GM18507 (cell line): ENCODE results near the gene RGS7.

Experiments
- DNase-seq: peaks from one replicate; pipeline ENCODE4 v3.0.0; 2011; ENCODE audit warnings: low read depth; ENCODE audit not compliant: insufficient read length; ENCODE audit errors: extremely low spot score
- FAIRE-seq: peaks from 2 replicates; lab custom pipeline; 2011; peaks lifted over from hg19 to GRCh38; lab: Jason Lieb, UNC

Gene RGS7

DNA sequence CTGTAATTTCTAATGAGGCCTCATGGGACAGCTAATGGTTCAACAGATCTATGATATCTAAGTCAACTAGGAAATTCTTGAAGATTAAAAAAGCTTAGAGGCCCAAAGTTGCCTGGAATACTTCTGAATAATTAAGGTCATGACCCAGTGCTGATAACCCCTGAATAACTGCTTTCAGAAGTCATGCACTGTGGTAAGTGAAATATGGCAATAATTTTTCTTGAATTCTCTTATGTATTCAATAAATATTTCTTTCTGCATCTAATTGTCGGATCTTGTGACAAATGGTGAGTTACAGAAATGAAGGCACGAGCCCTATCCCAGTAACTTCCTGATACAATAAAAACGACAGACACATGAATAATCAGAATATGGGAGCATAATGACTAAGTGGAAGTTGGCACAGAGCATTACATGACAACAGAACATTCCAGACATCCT lies 525.8 kb downstream of the RGS7 start:
- FAIRE-seq (no peak), DNase-seq (no peak)

DNA sequence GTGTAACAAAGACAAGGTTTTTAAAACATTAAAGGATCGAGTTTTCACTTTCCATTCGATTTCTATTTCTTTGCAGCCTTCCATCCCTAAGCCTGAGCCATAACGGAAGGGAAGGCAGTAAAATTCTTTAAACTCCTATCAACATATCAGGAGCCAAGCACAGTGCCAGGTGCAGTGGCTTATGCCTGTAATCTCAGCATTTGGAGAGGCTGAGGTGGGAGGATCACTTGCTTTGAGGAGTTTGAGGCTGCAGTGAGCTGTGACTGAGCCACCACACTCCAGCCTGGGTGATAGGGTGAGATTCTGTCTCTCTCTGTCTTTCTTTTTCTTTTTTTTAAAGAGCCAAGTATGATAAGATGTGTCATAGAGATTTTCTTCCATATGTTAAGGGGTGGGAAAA lies 527.5 kb downstream of the RGS7 start:
- no peak for FAIRE-seq
- DNase-seq: no peak

- FAIRE-seq: no peak
- DNase-seq: no peak
These were observed 529.2 kb downstream of the RGS7 start for GRCh38 chr1:240827786-240828185.

GRCh38 chr1:240824238-240824637 lies 532.8 kb downstream of the RGS7 start:
- no peak for DNase-seq
- FAIRE-seq: no peak

DNA sequence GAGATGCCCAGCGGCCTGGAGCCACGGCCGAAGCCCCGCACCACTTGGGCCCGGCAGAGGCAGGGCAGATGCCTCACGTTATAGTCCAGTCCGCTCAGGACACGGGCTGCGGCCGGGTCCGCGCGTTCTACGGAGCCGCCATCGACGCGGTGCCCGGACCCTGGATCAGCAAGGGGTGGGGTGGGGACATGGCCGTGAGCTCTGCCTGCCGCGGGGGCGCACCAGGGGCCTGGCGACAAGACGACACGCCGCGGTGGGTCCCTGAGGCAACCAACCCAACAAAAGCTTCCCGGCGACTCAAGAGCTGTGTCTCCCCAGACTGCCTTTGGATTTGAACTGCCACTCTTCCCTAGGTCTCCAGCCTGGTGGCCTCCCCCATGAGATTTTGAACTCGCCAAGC lies 533.6 kb downstream of the RGS7 start:
- FAIRE-seq (no peak), DNase-seq (no peak)

GRCh38 chr1:240821925-240822324 lies 535.1 kb downstream of the RGS7 start:
- DNase-seq (no peak), FAIRE-seq (no peak)

DNA sequence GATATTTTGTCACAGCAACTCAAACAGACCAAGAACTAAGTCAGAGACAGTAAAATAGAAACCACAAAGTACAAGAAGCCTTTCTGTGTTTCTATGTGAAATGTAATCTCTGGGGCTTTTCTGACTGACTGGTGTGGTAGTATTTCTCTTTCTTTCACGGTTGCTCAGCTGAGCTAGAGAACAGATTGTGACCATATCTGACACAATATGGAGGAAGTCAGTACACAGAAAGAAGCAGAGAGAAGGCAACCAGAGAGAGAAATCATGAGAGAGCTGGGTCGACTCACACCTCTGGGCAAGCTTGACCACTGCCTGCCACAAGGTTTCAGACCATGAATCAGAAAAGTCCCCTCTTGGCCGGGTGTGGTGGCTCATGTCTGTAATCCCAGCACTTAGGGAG lies 536.2 kb downstream of the RGS7 start:
- DNase-seq: no peak
- no peak for FAIRE-seq

DNA sequence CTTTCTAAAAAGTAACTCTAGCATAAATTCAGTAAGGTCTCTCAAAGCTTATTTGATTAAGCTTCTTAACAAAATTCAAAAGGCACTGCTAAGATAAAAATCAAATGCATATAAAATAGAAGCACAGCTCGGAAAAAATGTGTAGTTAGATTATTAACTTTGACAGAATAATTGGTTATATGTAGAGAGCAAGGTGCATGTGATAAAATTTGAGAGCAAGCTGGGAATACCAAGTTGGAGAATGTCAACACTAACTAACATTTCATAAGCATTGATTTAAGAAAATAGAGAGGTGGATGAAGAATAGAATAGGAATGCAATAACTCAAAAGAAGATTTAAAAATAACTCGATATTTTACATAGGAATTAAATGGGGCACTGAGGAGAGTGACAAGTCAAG lies 540.5 kb downstream of the RGS7 start:
- DNase-seq (no peak), FAIRE-seq (no peak)

GRCh38 chr1:240813720-240814119 lies 543.3 kb downstream of the RGS7 start:
- FAIRE-seq (no peak), DNase-seq (no peak)

GRCh38 chr1:240811256-240811655 lies 545.7 kb downstream of the RGS7 start:
- no peak for DNase-seq
- no peak for FAIRE-seq

GRCh38 chr1:240808381-240808780 lies 548.6 kb downstream of the RGS7 start:
- DNase-seq (no peak), FAIRE-seq (no peak)

GRCh38 chr1:240806200-240806745 lies 550.7 kb downstream of the RGS7 start:
- no peak for FAIRE-seq
- DNase-seq: no peak

DNA sequence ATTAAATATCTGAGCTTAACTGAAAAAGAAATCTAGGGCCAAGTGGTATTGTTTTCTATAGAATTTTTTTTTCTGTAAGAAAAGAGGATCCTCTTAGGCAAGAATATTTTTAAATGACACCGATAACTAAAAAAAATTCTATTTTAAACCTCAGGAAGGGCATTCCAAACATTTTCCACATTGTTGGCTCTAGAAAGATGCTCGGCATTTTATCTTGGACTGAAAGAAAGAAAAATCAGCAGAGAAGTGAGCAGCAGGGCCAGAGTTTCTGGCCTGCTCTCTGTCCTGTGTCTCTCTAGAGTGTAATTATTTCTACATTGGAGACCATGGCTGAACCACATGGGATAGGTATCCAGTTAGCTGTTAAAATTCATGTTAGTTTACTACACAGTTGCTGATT lies 552.5 kb downstream of the RGS7 start:
- FAIRE-seq (no peak), DNase-seq (no peak)

GRCh38 chr1:240803151-240803550 lies 553.9 kb downstream of the RGS7 start:
- FAIRE-seq (no peak), DNase-seq (no peak)

DNA sequence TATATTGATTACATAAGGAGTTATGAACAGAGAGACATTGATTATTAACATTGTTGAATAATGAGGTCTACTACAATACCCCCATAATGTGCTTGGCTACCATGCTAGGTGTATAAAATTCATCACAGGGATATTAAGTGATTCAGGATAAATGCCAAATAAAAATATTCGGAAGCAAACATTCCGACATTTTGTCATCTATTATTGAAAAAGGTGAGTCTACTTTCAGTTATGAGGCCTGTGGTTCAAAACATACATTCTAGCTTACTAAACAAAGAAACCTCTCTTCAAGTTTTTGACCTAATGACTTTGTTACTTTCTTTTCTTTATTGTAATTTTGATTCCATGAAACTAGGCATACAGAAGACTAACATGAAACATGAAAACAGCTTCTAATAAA lies 554.7 kb downstream of the RGS7 start:
- DNase-seq: no peak
- FAIRE-seq: no peak

DNA sequence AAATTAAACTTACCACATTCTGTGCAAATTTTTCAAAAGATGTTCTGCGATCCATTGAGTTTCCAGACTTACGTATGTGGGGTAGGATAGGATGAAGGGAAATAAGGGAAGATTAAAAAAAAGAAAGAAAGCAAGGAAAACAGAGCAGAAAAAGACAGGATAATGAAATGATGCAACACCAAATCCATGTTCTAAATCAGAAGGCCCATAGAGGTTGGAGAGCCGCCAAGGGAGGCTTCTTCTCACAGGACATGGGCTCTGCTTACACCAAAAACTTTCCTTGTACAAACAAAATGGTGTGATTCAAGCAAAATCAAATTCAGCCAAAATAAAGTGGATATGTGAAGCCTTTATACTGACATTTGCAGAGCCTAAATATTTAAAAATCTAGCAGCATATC lies 555.6 kb downstream of the RGS7 start:
- FAIRE-seq: no peak
- DNase-seq: no peak

GRCh38 chr1:240800291-240800690 lies 556.7 kb downstream of the RGS7 start:
- FAIRE-seq (no peak), DNase-seq (no peak)

DNA sequence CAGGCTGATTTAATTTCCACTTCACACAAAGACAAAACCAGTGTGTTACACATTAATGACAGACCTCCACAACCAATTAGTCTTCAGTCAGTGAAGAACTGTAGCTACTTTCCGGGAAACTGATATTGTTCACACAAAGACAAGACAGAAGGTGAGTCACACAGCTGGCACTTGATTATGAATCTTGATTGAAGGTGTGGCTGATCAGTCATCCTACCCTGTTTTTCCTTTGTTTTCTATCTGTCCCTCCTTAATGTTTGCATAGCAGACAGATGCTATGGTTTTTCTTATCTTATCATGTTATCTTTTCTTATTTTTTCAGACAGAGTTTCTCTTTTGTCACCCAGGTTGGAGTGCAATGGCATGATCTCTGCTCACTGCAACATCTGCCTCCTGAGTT lies 560.0 kb downstream of the RGS7 start:
- no peak for FAIRE-seq
- no peak for DNase-seq

DNA sequence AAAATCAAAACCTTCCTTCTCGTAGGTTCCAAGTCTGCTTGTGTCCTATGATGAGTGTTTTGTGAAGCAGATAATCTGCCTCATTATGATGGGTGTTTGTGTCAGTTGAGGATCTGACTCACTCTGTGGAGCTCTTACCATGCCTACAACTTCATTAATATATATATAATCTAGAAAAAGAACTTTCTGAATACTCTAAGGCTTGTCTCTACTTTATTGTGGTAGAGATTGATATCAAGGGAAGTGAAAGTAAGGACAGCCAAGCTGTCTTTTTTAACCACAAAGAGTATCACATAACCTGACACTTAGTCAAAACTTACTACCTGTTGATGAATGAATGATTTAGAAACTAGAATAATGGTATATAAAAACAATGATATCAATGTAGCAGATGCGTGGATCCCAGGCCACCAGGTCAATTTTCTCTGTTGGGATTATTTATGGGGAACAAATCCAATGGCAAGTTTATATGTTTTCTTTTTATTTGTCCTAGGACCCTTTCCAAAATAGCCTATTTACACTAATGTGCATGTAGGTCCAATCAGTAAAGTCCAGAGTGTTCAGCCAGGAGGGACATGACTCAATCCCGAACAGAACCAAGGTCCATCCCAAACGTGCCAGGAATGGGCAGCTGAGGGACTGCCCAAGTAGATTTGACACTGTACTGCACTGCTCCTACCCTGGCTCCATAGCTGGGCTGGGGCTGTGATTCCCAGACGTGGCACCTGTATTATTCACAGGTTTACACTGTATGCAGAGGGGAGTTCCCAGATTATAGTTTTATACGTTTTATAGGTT lies 562.8 kb downstream of the RGS7 start:
- DNase-seq: no peak
- no peak for FAIRE-seq

DNA sequence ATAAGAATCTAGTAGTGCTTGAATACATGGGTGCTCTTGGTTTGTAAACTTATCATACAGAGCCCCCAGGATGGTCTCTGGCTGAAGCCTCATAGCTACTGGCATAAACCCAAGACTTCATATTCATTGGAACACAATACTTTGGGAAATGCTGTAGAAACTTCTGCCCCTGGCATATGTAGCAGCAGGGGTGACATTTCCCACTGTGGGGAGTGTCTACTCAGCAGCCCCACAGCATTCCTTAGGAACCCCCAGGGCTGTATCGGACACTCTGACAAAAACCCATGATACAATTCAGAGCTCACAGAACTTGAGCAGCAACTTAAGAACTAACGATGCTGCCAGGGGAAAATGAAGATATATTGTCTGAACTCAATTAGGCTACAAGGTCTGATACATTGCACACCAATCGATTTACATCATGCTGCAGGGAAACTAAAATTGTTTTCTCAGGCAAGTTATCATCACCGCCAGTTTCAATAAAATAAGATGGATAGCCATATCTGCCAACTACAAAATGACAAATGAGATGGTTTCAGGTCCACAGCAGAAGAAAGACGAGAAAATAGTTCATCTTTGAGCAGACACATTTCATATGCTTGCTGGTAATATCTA lies 564.0 kb downstream of the RGS7 start:
- FAIRE-seq: no peak
- DNase-seq: no peak

- DNase-seq (no peak), FAIRE-seq (no peak)
These were observed 566.1 kb downstream of the RGS7 start for GRCh38 chr1:240790856-240791255.
